Neural crest cell (in vitro differentiated cells): Measurements from ENCODE around the gene ANXA8. TPM values are rescaled to one million over a fixed set of nuclear protein-coding genes. Genes with fewer than 3 reads are reported as not detected.

ENCODE experiments used
- DNase-seq: peaks from one replicate; pipeline ENCODE4 v3.0.0; 2021; ENCODE audit warnings: low read depth, mixed read lengths, low spot score
- H3K27ac Mint-ChIP-seq: one replicate; pipeline ENCODE4 v1.8.0; 2021; ENCODE audit warnings: mild to moderate bottlenecking, mixed read lengths; ENCODE audit not compliant: unreplicated experiment
- H3K27me3 Mint-ChIP-seq: 2 replicates; pipeline ENCODE4 v1.8.0; 2021; ENCODE audit warnings: low read depth, mild to moderate bottlenecking, mixed read lengths
- H3K36me3 Mint-ChIP-seq: 2 replicates; pipeline ENCODE4 v1.8.0; 2021; ENCODE audit warnings: low read depth, mild to moderate bottlenecking, mixed read lengths
- H3K4me1 Mint-ChIP-seq: 2 replicates; pipeline ENCODE4 v1.8.0; 2021; ENCODE audit warnings: mixed read lengths
- H3K4me3 Mint-ChIP-seq: one replicate; pipeline ENCODE4 v1.8.0; 2021; ENCODE audit warnings: mild to moderate bottlenecking, mixed read lengths
- H3K9me3 Mint-ChIP-seq: 2 replicates; pipeline ENCODE4 v1.8.0; 2021; ENCODE audit warnings: mixed read lengths
- total RNA-seq: library from RNA; stranded (reverse); gene quantifications from 2 replicates; pipeline ENCODE4 v1.2.1, GENCODE V29; 2021
- TF ChIP-seq, protein P1 (sequence below): fragments of 200-600 bp; sonication (generic); conservative IDR thresholded peaks from 2 replicates; pipeline ENCODE4 v1.5.0; 2021; ENCODE audit warnings: antibody characterized with exemption, mild to moderate bottlenecking

Gene ANXA8
- total RNA-seq, 1 donor from 2014 or later = not detected

DNA sequence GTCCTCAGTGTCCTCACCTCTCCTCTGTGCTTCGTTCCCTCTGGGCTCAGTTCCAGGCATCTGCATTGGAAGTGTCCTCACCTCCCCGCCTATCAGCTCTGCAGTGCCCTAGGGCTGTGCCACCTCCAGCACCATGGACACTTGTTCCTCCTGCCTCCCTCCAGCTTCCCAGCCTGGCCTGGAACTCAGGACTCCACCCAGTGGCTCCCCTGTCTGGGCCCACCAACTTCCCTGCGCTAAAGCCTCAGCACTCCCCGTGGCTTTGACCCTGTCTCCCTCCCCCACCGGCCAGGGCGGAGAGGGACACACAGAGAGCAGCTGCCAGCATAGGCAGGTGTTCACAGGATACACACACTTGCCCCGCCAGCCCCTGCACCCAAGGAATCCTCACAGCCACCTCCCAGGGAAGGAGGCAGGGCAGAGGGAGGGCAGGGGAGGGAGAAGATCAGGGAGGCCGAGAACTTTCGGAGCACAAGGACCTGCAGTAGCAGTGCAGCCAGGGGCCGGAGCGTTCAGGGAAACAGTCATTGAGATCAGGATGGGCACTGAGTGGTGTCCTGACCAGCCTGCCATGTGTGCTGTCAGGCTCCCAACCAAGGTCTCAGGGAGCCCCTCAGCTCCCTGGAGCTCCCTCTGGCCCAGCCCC, 31.3 kb downstream of the ANXA8 start:
- H3K4me1 Mint-ChIP-seq = peaks cover 13% of the 10 kb centered on the region
- H3K27me3 Mint-ChIP-seq = no peaks in the 10 kb centered on the region
- H3K9me3 Mint-ChIP-seq = no peaks in the 10 kb centered on the region
- no peaks in the 10 kb centered on the region for H3K36me3 Mint-ChIP-seq
- no peak overlapping the region for H3K4me3 Mint-ChIP-seq
- peak overlapping the region; percentile 43 for H3K27ac Mint-ChIP-seq
- TF ChIP-seq, protein P1, sequence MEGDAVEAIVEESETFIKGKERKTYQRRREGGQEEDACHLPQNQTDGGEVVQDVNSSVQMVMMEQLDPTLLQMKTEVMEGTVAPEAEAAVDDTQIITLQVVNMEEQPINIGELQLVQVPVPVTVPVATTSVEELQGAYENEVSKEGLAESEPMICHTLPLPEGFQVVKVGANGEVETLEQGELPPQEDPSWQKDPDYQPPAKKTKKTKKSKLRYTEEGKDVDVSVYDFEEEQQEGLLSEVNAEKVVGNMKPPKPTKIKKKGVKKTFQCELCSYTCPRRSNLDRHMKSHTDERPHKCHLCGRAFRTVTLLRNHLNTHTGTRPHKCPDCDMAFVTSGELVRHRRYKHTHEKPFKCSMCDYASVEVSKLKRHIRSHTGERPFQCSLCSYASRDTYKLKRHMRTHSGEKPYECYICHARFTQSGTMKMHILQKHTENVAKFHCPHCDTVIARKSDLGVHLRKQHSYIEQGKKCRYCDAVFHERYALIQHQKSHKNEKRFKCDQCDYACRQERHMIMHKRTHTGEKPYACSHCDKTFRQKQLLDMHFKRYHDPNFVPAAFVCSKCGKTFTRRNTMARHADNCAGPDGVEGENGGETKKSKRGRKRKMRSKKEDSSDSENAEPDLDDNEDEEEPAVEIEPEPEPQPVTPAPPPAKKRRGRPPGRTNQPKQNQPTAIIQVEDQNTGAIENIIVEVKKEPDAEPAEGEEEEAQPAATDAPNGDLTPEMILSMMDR = no peak
- DNase-seq = no peak

DNA sequence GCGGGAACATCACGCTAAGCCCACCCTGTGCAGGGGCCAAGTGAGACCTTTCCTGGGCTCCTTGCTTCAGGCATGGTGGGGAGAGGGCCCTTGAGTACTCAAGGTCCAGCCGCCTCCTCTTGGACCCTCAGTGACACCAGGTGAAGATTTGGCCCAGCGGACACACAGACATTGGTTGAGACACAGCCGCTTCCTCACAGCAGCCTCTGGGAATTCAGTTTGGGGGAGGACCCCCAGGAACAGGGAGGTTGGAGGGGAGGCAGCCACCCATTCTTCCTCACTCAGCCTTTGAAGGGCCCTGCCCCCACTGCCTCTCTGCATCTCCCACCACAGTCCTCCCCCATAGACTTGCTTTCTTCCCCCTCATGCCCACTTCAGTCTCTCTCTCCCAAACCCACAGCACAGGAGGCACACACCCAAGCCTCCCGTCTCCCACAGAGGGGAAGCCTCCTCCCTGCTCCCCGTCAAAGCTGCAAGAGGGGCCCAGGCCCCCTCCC, 31.9 kb downstream of the ANXA8 start:
- H3K27ac Mint-ChIP-seq = peak overlapping the region; percentile 43
- no peaks in the 10 kb centered on the region for H3K27me3 Mint-ChIP-seq
- H3K4me3 Mint-ChIP-seq = no peak overlapping the region
- H3K9me3 Mint-ChIP-seq = no peaks in the 10 kb centered on the region
- peaks cover 13% of the 10 kb centered on the region for H3K4me1 Mint-ChIP-seq
- TF ChIP-seq, protein P1 = no peak
- H3K36me3 Mint-ChIP-seq = no peaks in the 10 kb centered on the region
- DNase-seq = no peak

DNA sequence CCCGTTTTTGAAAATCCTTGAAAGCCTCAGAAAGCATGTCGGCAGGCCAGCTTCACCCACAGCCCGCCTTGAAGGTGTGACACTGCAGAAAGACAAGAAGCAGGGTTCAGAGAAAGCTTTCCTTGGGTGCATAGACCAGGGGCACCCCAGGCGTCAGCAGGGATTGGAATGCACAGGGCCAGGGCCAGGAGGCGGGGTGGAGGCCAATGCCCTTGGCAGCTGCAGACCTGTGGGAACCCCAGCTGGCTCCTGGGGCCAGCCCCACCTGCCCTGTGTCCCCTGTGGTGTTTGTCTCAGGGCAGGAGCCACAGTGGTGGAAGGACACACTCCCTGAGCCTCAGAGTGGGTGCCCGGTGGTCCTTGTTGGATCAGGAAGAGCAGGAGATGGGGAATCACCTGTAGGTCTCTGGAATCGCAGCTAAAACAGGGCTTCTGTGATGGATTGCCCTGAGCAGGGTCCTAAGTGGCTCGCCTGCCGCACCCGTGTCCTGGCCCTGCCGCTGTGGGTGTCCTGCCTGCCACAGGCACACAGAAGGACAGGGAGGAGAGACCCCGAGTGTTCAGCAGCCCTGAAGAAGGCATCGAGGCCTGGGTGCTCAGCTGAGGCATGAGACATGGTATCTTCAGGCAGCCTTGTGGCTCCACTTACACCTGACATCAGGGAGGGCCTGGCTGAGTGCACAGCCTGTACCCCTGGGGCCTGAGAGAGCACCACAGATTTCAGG, 32.5 kb downstream of the ANXA8 start:
- Mint-ChIP-seq H3K4me1 (peaks cover 9% of the 10 kb centered on the region), H3K9me3 (no peaks in the 10 kb centered on the region), H3K4me3 (no peak overlapping the region), H3K27ac (no peak overlapping the region), H3K27me3 (no peaks in the 10 kb centered on the region), H3K36me3 (no peaks in the 10 kb centered on the region)
- DNase-seq = no peak
- TF ChIP-seq, protein P1 = no peak

DNA sequence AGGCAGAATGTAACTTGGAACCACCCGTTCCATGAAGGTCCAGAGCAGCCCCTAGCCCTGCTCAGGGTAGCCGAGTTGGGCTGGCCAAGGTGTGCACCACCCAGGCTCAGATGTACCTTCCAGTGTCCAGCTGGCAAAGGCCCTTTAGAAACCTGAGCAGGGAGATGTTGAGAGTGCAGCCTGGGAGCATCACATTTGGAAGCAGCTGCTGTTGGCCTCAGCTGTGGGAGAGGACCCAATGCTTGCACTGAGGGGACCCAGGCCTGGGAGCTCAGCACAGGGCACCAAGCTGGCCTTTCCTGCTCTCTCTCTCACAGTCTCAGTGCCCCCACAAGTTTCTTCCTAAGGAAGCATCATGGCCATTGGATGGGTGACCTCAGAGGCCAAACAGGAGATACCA, 33.5 kb downstream of the ANXA8 start:
- H3K27me3 Mint-ChIP-seq = no peaks in the 10 kb centered on the region
- peaks cover 6% of the 10 kb centered on the region for H3K9me3 Mint-ChIP-seq
- H3K4me1 Mint-ChIP-seq = peaks cover 6% of the 10 kb centered on the region
- H3K4me3 Mint-ChIP-seq = no peak overlapping the region
- no peak for DNase-seq
- TF ChIP-seq, protein P1 = no peak
- no peaks in the 10 kb centered on the region for H3K36me3 Mint-ChIP-seq
- H3K27ac Mint-ChIP-seq = no peak overlapping the region

DNA sequence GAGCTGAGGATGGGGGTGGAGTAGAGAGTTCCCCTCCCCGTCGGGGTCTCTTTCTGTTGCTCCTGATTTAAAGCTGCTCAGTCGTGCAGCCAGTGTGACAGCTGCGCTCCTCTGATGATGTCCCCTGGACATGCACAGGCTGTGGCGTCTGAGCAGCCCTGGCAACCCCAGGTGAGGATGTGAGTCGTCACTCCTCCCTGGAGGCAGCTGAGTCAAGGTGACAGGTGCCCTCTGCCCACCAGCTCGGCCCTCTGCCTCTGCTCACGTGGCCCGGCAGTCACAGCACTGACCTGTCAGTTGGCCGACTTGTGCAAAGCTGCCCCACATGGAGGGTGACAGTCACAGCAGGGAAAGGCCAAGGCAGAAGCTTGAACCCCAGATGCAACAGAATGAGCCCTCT, 33.9 kb downstream of the ANXA8 start:
- TF ChIP-seq, protein P1 = no peak
- no peak overlapping the region for H3K27ac Mint-ChIP-seq
- no peaks in the 10 kb centered on the region for H3K27me3 Mint-ChIP-seq
- no peak overlapping the region for H3K4me3 Mint-ChIP-seq
- H3K9me3 Mint-ChIP-seq = peaks cover 10% of the 10 kb centered on the region
- peaks cover 3% of the 10 kb centered on the region for H3K4me1 Mint-ChIP-seq
- DNase-seq = no peak
- no peaks in the 10 kb centered on the region for H3K36me3 Mint-ChIP-seq
